Stimulated activated CD4-positive, alpha-beta T cell treated with anti-CD3 and anti-CD28 coated beads, Interleukin-15, amount 100 ng/mL, for 24 hours (primary cell): ENCODE results near the gene RAB6B.
A peak's percentile ranks its signal among the peaks of the same experiment; 100 is the strongest.

Experiments
- DNase-seq: peaks from one replicate; pipeline ENCODE4 v3.0.0-alpha.2; 2020

RAB6B gene

GRCh38 chr3:133833880-133834620 is 61.6 kb downstream of the RAB6B start:
- no peak for DNase-seq

GRCh38 chr3:133833267-133833666 is 62.4 kb downstream of the RAB6B start:
- no peak for DNase-seq

GRCh38 chr3:133832802-133833144 is 62.9 kb downstream of the RAB6B start:
- DNase-seq, result no peak

GRCh38 chr3:133831966-133832801 is 63.5 kb downstream of the RAB6B start:
- no peak for DNase-seq

GRCh38 chr3:133830071-133830470 is 65.6 kb downstream of the RAB6B start:
- no peak for DNase-seq

- no peak for DNase-seq
These were observed 66.4 kb downstream of the RAB6B start for GRCh38 chr3:133829310-133829707.

- no peak for DNase-seq
These were observed 66.9 kb downstream of the RAB6B start for GRCh38 chr3:133828576-133829309.

- DNase-seq, result no peak
These were observed 68.0 kb downstream of the RAB6B start for GRCh38 chr3:133827684-133828083.

GRCh38 chr3:133827136-133827535 is 68.5 kb downstream of the RAB6B start:
- DNase-seq, result no peak

GRCh38 chr3:133825969-133826727 is 69.5 kb downstream of the RAB6B start:
- no peak for DNase-seq

GRCh38 chr3:133824961-133825485 is 70.7 kb downstream of the RAB6B start:
- DNase-seq, result no peak

GRCh38 chr3:133821767-133822638 is 73.7 kb downstream of the RAB6B start:
- DNase-seq, result no peak

GRCh38 chr3:133820889-133821675 is 74.6 kb downstream of the RAB6B start:
- no peak for DNase-seq

- DNase-seq, result no peak
These were observed 75.6 kb downstream of the RAB6B start for GRCh38 chr3:133820129-133820528.

- DNase-seq, result no peak
These were observed 80.3 kb downstream of the RAB6B start for GRCh38 chr3:133815386-133815785.

GRCh38 chr3:133812872-133813271 is 82.8 kb downstream of the RAB6B start:
- DNase-seq, result no peak

GRCh38 chr3:133805702-133806475 is 89.8 kb downstream of the RAB6B start, which contains the start of gene SRPRB:
TSS of gene SRPRB (plus strand) at chr3:133805815. CDS start at chr3:133805849, 34 bp downstream.
- peak; percentile 97 for DNase-seq

- no peak for DNase-seq
These were observed 90.3 kb downstream of the RAB6B start for GRCh38 chr3:133805384-133805701.

GRCh38 chr3:133804896-133805295 is 90.8 kb downstream of the RAB6B start:
- no peak for DNase-seq

- no peak for DNase-seq
These were observed 92.2 kb downstream of the RAB6B start for GRCh38 chr3:133803469-133803868.
